ENCODE measurements around the gene FLII.

Gene FLII

GRCh38 chr17:18238299-18238698, 20.2 kb downstream of the FLII start:
- Histone ChIP-seq H3K27ac (ENCODE audit: low read depth, low read length) (no peak overlapping the region), H3K9ac (ENCODE audit: low read depth, low read length) (no peak overlapping the region), H3K4me1 (ENCODE audit: control insufficient read depth, insufficient read depth, low read length) (no peaks in the 10 kb centered on the region), H3K9me3 (ENCODE audit: control insufficient read depth, insufficient read depth, low read length) (no peaks in the 10 kb centered on the region), H3K27me3 (ENCODE audit: control insufficient read depth, insufficient read depth, low read length) (no peaks in the 10 kb centered on the region), H3K4me3 (ENCODE audit: low read depth, low read length) (no peak overlapping the region), H3K36me3 (ENCODE audit: control insufficient read depth, insufficient read depth, low read length) (peaks cover 91% of the 10 kb centered on the region)

DNA sequence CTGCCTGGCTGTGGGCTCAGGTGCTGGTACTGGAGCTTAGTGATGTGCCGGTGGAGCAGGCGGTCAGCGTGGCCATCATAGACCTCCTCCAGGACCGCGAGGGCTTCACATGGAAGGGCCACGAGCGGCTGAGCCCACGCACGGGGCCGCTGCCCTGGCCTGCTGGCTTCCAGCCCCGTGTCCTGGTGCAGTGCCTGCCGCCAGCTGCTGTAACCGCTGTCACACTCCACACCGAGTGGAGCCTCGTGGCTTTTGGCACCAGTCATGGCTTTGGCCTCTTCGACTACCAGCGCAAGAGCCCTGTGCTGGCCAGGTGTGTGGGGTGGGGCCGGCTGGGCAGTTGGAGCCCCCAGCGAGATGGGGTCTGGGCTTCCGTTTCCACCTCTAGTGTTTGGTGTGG, 21.1 kb downstream of the FLII start:
- peaks cover 93% of the 10 kb centered on the region for H3K36me3 ChIP-seq (ENCODE audit: control insufficient read depth, insufficient read depth, low read length)
- H3K27ac ChIP-seq (ENCODE audit: low read depth, low read length): no peak overlapping the region
- no peaks in the 10 kb centered on the region for H3K9me3 ChIP-seq (ENCODE audit: control insufficient read depth, insufficient read depth, low read length)

DNA sequence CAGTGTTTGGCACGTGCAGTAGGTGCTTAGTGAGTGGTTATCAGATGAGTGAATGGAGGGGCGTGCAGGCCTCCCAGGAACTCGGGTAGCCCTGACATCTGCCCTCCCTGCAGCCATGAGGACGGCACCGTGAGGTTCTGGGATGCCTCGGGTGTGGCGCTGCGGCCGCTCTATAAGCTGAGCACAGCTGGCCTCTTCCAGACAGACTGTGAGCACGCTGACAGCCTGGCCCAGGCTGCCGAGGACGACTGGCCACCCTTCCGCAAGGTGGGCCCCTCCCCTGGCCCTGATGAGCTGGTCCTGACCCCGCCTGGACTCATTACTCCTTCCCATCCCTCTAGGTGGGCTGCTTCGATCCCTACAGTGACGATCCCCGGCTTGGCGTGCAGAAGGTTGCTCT, 22.0 kb downstream of the FLII start:
- H3K4me1 ChIP-seq (ENCODE audit: control insufficient read depth, insufficient read depth, low read length): no peaks in the 10 kb centered on the region
- no peak overlapping the region for H3K9ac ChIP-seq (ENCODE audit: low read depth, low read length)
- peaks cover 91% of the 10 kb centered on the region for H3K36me3 ChIP-seq (ENCODE audit: control insufficient read depth, insufficient read depth, low read length)
- no peaks in the 10 kb centered on the region for H3K9me3 ChIP-seq (ENCODE audit: control insufficient read depth, insufficient read depth, low read length)
- no peak overlapping the region for H3K4me3 ChIP-seq (ENCODE audit: low read depth, low read length)
- no peaks in the 10 kb centered on the region for H3K27me3 ChIP-seq (ENCODE audit: control insufficient read depth, insufficient read depth, low read length)
- no peak overlapping the region for H3K27ac ChIP-seq (ENCODE audit: low read depth, low read length)

More for the DNA sequence above, 21.1 kb downstream of the FLII start:
- Histone ChIP-seq H3K9ac (ENCODE audit: low read depth, low read length) (no peak overlapping the region), H3K27me3 (ENCODE audit: control insufficient read depth, insufficient read depth, low read length) (no peaks in the 10 kb centered on the region), H3K4me3 (ENCODE audit: low read depth, low read length) (no peak overlapping the region), H3K4me1 (ENCODE audit: control insufficient read depth, insufficient read depth, low read length) (no peaks in the 10 kb centered on the region)

- Histone ChIP-seq H3K4me1 (ENCODE audit: control insufficient read depth, insufficient read depth, low read length) (no peaks in the 10 kb centered on the region), H3K27ac (ENCODE audit: low read depth, low read length) (no peak overlapping the region), H3K9me3 (ENCODE audit: control insufficient read depth, insufficient read depth, low read length) (no peaks in the 10 kb centered on the region), H3K4me3 (ENCODE audit: low read depth, low read length) (no peak overlapping the region), H3K36me3 (ENCODE audit: control insufficient read depth, insufficient read depth, low read length) (peaks cover 84% of the 10 kb centered on the region), H3K27me3 (ENCODE audit: control insufficient read depth, insufficient read depth, low read length) (no peaks in the 10 kb centered on the region), H3K9ac (ENCODE audit: low read depth, low read length) (no peak overlapping the region)
Observed at GRCh38 chr17:18235743-18236256, 22.7 kb downstream of the FLII start.

GRCh38 chr17:18234853-18235380, 23.6 kb downstream of the FLII start:
- no peak overlapping the region for H3K4me3 ChIP-seq (ENCODE audit: low read depth, low read length)
- H3K27me3 ChIP-seq (ENCODE audit: control insufficient read depth, insufficient read depth, low read length): no peaks in the 10 kb centered on the region
- H3K9ac ChIP-seq (ENCODE audit: low read depth, low read length): no peak overlapping the region
- no peak overlapping the region for H3K27ac ChIP-seq (ENCODE audit: low read depth, low read length)
- H3K4me1 ChIP-seq (ENCODE audit: control insufficient read depth, insufficient read depth, low read length): no peaks in the 10 kb centered on the region
- H3K36me3 ChIP-seq (ENCODE audit: control insufficient read depth, insufficient read depth, low read length): peaks cover 80% of the 10 kb centered on the region
- H3K9me3 ChIP-seq (ENCODE audit: control insufficient read depth, insufficient read depth, low read length): no peaks in the 10 kb centered on the region

GRCh38 chr17:18233803-18234518, 24.6 kb downstream of the FLII start:
- Histone ChIP-seq H3K4me1 (ENCODE audit: control insufficient read depth, insufficient read depth, low read length) (no peaks in the 10 kb centered on the region), H3K36me3 (ENCODE audit: control insufficient read depth, insufficient read depth, low read length) (peaks cover 72% of the 10 kb centered on the region), H3K27ac (ENCODE audit: low read depth, low read length) (no peak overlapping the region)

DNA sequence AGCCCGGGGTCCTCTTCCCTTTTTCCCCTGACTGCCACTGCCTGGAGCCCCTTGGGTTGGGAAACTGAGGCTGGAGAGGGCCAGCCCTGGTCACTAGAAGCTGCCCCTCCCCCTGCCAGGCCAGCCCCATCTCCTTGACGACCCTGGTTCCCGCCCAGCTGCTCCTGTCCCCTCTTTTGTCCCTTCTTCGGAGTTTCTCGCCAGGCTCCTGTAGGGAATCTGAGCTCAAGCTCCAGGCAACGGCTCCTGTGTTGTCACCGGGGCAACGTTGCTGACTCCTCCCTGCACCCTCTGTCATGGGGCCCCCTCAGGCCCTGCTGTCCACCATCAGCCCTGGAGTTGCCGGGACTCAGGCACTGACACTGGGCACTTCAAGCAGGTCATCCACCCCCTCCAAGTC, 27.4 kb downstream of the FLII start:
- H3K27me3 ChIP-seq (ENCODE audit: control insufficient read depth, insufficient read depth, low read length): no peaks in the 10 kb centered on the region
- H3K9ac ChIP-seq (ENCODE audit: low read depth, low read length): no peak overlapping the region
- no peak overlapping the region for H3K4me3 ChIP-seq (ENCODE audit: low read depth, low read length)
- peaks cover 47% of the 10 kb centered on the region for H3K36me3 ChIP-seq (ENCODE audit: control insufficient read depth, insufficient read depth, low read length)
- H3K9me3 ChIP-seq (ENCODE audit: control insufficient read depth, insufficient read depth, low read length): no peaks in the 10 kb centered on the region
- H3K4me1 ChIP-seq (ENCODE audit: control insufficient read depth, insufficient read depth, low read length): 0 out of 2 replicates have a peak, but pooled peaks cover 5% of the 10 kb centered on the region
- H3K27ac ChIP-seq (ENCODE audit: low read depth, low read length): no peak overlapping the region

More at GRCh38 chr17:18233803-18234518, 24.6 kb downstream of the FLII start:
- H3K9ac ChIP-seq (ENCODE audit: low read depth, low read length): no peak overlapping the region
- no peaks in the 10 kb centered on the region for H3K27me3 ChIP-seq (ENCODE audit: control insufficient read depth, insufficient read depth, low read length)
- no peak overlapping the region for H3K4me3 ChIP-seq (ENCODE audit: low read depth, low read length)
- no peaks in the 10 kb centered on the region for H3K9me3 ChIP-seq (ENCODE audit: control insufficient read depth, insufficient read depth, low read length)

DNA sequence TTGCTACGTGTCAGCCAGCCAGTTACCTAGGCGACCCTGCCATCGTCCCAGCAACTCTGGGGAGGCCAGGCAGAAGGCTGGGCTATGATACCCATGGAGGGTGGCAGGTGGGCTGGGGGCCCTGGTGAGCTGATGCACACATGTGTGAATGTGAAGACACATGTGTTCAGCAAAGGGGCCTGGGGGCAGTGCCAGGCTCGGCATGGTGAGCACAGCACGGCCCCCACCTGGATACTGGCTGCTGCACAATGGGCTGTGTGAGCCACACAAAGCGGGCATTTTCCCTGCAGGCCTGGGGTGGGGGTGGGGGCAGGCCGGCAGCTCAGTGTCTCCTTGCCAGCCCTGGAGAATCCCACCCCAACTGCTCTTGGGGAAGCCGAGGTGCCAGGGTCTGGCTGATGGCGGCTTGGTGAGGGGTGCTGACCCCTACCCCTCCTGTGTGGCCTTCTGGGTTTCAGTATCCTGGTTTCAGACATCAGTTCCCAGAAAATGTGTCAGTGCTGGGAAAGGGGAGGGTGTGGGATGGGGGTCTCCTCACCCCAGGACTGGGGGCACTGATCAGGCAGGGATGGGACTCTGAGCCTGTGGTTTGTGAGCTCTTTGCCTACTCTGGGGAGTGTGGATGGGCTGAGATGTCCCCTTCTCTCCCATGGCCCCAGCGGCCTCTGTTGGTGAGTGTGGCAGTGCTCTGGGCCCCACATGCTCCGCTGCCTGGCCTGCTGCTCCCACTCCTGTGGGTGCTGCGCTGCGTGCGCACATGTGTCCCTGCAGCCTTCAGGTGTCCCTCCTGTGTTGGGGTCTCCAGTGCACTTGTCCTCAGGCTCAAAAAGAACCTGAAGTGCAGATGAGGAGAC, 28.0 kb downstream of the FLII start:
- Histone ChIP-seq H3K27me3 (ENCODE audit: control insufficient read depth, insufficient read depth, low read length) (no peaks in the 10 kb centered on the region), H3K9me3 (ENCODE audit: control insufficient read depth, insufficient read depth, low read length) (no peaks in the 10 kb centered on the region), H3K27ac (ENCODE audit: low read depth, low read length) (no peak overlapping the region), H3K4me1 (ENCODE audit: control insufficient read depth, insufficient read depth, low read length) (0 out of 2 replicates have a peak, but pooled peaks cover 5% of the 10 kb centered on the region), H3K9ac (ENCODE audit: low read depth, low read length) (no peak overlapping the region), H3K4me3 (ENCODE audit: low read depth, low read length) (no peak overlapping the region), H3K36me3 (ENCODE audit: control insufficient read depth, insufficient read depth, low read length) (peaks cover 40% of the 10 kb centered on the region)

DNA sequence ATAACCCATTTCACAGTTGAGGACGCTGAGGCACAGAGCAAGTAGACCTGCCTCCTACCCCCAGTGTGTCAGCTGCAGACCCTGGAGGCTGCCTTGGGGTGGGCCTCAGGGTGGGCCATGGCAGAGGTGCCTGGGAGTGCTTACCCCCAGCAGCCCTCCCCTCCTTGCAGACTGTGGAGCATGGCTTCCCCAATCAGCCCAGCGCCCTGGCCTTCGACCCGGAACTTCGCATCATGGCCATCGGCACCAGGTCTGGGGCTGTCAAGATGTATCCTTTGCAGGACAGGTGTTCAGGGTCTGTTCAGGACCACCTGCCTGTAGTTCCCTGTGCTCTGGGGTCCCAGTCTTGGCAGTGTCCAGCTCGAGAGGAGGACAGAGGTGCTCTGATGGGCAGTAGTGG, 28.8 kb downstream of the FLII start:
- Histone ChIP-seq H3K4me1 (ENCODE audit: control insufficient read depth, insufficient read depth, low read length) (peaks cover 8% of the 10 kb centered on the region; the same call in 1 of the 2 replicates), H3K36me3 (ENCODE audit: control insufficient read depth, insufficient read depth, low read length) (peaks cover 33% of the 10 kb centered on the region), H3K9ac (ENCODE audit: low read depth, low read length) (no peak overlapping the region), H3K4me3 (ENCODE audit: low read depth, low read length) (no peak overlapping the region), H3K27ac (ENCODE audit: low read depth, low read length) (no peak overlapping the region), H3K27me3 (ENCODE audit: control insufficient read depth, insufficient read depth, low read length) (no peaks in the 10 kb centered on the region), H3K9me3 (ENCODE audit: control insufficient read depth, insufficient read depth, low read length) (no peaks in the 10 kb centered on the region)

DNA sequence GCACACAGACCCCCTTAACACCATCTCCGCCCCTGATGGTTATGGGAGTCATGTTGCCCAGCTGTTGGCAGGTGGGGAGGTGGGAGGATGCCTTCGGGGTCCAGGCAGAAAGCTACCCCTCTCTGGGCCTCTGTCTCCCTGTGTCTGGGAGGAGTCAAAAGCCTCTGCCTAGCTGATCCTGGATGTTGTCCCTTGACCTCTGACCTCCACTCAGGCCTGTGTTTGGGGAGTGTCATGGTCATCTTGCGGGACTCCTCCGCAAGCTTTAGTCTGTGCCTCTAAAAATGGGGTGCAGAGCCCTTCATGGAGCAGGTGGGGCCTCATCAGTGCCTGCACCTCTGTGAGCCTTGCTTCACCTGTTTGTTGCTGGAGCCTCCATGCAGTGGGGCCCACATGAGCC, 29.3 kb downstream of the FLII start:
- Histone ChIP-seq H3K9me3 (ENCODE audit: control insufficient read depth, insufficient read depth, low read length) (no peaks in the 10 kb centered on the region), H3K36me3 (ENCODE audit: control insufficient read depth, insufficient read depth, low read length) (peaks cover 28% of the 10 kb centered on the region), H3K4me1 (ENCODE audit: control insufficient read depth, insufficient read depth, low read length) (peaks cover 10% of the 10 kb centered on the region), H3K4me3 (ENCODE audit: low read depth, low read length) (no peak overlapping the region), H3K9ac (ENCODE audit: low read depth, low read length) (no peak overlapping the region), H3K27me3 (ENCODE audit: control insufficient read depth, insufficient read depth, low read length) (no peaks in the 10 kb centered on the region), H3K27ac (ENCODE audit: low read depth, low read length) (no peak overlapping the region)
